Measurements from ENCODE around the gene VPS4A.
"Not testable (repeated sequence)": the region's sequence is repeated elsewhere in the genome, so short reads cannot be mapped to it uniquely, and the experiment has no call there.

Gene VPS4A

DNA sequence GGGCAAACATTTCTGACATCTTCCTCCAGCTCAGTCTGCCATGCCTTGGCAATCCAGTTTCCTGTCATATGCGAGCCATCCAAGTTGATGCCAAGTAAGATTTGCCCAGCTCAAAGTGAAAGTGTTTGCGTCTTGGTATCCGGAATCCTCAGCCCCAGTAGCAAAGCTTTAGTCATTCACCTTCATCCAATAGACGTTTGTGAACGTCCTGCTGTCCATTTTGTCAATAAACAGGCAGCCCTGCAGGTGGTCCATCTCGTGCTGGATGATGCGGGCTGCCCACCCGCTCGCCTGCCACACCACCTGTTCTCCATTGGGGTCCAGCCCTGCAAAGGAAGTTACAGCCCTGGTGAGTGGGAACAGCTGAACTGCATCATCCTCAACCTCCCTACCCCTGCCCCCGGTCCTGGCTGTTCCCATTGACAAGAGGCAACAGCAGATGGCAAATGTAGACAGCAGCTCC lies 17.7 kb downstream of the VPS4A start:
- DNase-seq = no peak

DNA sequence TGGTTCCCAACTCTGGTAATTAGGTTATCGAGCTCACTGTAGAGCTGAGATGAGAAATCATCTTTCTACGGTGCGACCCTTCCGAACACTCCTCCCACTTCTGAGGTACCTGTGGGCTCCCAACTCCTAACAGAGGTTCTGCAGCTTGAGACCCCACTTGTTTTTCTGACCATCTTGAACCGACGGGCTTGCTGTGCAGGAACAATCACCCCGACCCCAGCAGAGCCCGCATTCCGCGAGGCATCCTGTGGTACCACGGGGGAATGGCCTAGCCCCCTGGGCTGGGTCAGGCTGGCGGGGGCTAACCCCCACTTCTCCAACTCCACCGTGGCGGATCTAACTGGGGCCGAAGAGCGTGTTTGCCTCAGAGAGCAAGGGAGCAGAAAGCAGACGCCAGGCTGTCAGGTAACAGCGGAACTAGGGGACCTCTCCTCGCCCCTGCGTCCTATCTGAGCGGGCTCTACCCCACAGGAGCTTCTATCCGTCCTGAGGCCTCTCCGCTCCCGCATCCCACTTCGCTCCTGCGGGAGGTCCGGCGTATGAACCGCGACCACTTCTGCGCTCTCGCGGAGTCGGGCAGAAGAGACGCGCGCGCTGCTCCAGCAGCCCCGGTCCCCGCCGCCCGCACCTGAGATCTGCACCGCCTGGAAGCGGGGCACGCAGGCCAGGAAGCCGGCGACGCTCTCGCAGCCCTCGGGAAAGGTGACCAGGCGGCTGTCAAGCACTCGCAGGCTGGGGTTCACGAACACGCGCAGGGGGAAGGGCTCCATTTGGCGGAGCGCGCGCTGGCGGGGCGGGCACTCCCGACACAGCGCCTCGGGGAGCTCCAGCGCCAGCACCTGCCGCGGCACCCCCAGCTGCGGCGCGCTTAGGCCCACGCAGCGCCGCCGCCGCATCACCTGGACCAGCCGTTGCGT lies 18.5 kb downstream of the VPS4A start:
- DNase-seq = peak in 1 of 2 experiments; percentile 4

GRCh38 chr16:69330286-69331109 lies 19.3 kb downstream of the VPS4A start, which contains the start of gene PDF:
Gene PDF, minus strand, starts transcription at chr16:69330588. Its CDS starts 18 bp downstream, at chr16:69330570.
- DNase-seq = peak; percentile 76 to 84

DNA sequence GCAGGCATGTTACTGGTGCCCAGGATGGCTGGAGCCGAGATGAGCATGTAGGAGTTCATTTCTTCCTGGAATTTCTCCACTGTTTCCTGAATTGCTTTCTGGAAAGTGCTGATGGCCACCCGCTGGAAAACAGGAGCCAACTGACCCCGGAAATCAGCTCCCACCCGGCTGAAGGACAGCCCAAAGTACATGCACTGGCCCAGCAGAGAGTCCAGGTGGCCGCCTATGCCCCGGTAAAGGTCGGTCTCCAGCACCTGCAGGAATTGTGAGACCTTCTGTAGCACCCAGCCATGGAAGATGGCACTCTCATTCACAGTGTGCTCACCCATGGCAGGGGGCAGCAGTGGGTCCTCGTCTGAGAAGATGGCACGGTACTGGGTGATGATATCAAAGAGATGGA lies 23.5 kb downstream of the VPS4A start:
- DNase-seq = no peak

- DNase-seq = no peak
These were observed 27.6 kb downstream of the VPS4A start for GRCh38 chr16:69338557-69339288.

GRCh38 chr16:69339289-69340094 lies 28.3 kb downstream of the VPS4A start, which contains the start of the genes COG8 and NIP7:
Gene COG8, minus strand, starts transcription at chr16:69339564. Its CDS starts 12 bp downstream, at chr16:69339552.
Gene NIP7, plus strand, starts transcription at chr16:69339772. Its CDS starts 58 bp downstream, at chr16:69339830.
- DNase-seq = peak; percentile 88 to 90

DNA sequence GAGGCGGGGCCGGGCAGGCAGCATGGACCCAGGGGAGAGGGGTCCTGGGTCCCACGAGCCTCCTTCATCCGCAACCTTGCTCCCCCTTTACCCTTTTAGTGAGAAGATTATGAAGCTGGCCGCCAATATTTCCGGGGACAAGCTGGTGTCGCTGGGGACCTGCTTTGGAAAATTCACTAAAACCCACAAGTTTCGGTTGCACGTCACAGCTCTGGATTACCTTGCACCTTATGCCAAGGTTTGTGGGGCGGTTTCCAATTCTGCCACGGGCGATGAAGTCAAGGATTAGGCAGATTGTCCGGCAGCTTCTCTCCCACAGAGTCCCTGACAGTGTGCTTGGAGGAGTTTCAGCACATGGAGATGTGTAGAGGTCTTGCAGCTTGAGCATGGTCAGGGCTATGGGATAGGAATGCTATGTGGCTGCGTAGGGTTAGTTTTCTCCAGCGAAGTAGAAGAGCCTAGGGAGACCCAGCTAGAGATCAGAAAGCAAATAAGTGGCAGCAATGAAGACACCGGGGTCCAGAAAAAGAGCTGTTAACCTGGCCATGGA lies 29.0 kb downstream of the VPS4A start:
- DNase-seq = no peak

- DNase-seq = no peak
These were observed 33.0 kb downstream of the VPS4A start for GRCh38 chr16:69344171-69344570.

DNA sequence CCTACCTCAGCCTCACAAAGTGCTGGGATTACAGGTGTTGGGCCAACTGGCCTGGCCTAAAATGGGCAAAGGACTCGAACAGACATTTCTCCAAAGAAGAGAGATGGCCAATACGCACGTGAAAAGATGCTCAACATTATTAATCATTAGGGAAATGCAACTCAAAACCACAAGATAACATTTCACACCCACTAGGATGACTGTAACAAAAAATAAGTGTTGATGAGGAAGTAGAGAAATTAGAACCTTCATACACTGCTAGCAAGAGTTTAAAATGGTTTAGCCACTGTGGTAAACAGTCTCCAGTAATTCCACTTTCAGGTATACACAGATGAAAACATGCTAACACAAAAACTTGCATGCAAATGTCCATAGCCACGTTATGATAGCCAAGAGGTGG lies 34.8 kb downstream of the VPS4A start:
- no peak for DNase-seq

GRCh38 chr16:69346683-69347082 lies 35.5 kb downstream of the VPS4A start:
- no peak for DNase-seq

DNA sequence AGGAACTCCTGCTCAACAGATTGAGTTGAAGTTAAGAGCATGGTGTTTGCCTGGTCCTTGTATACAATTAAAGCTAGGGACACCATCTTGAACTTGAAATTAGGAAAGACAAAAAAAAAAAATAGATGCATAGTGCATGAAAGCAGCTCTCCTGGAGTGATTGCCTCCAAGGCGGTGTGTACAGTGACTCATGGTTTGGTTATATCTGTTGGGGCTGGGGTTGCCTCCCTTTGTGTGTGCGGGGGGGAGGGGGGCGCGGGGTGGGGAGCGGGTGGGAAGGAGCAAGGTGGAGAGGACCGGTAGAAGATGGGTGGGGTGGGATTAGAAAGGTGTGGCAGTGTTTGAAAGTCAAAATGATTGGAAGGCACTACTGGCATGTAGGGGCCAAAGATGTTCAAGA lies 37.1 kb downstream of the VPS4A start:
- no peak for DNase-seq

- DNase-seq = no peak
These were observed 38.4 kb downstream of the VPS4A start for GRCh38 chr16:69349536-69349935.

GRCh38 chr16:69350536-69351133 lies 39.5 kb downstream of the VPS4A start:
- DNase-seq = no peak

GRCh38 chr16:69351309-69352027 lies 40.3 kb downstream of the VPS4A start, which contains the start of gene TMED6:
Gene TMED6, minus strand, starts transcription at chr16:69351786. Its CDS starts 33 bp downstream, at chr16:69351753.
- DNase-seq = no peak

GRCh38 chr16:69360070-69360469 lies 48.9 kb downstream of the VPS4A start:
- not testable (repeated sequence) for DNase-seq

GRCh38 chr16:69363281-69363717 lies 52.1 kb downstream of the VPS4A start:
- no peak for DNase-seq

DNA sequence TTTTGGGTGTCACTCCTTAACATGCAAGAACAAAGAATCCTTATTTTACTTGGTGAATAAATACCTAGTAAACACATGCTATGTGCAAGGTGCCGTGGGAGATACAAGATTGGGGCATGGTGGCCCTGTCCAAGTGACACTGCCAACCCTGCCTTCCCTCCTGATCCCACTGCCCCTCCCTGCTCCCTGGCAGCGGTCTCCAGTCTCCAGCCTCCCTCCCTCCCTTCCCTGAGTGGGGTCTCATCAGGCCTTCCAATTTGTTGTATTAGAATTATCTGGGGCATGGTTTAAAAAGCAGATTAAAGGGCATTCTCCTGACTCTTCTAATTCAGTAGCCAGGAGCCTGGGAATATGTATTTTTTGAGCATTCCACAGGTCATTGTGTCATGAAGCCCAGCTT lies 52.9 kb downstream of the VPS4A start:
- no peak for DNase-seq

DNA sequence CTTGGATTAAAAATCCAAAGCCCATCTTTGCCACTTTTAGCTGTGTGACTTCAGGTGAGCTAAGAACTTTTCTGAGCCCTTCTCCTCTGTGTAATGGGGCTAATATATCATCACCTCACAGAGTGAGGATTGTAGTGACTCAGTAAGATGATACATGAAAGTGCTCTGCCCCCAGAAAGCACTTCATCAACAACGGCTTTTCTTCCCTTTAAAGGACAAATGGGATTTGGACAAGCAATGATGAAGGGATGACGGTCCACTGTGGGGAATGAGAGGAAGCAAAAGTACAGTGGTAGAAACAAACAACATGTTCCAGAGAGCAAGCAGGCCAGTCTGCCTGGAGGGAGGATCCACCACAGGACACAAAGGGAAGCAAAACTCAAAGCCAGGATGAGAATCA lies 54.8 kb downstream of the VPS4A start:
- DNase-seq = no peak

- no peak for DNase-seq
These were observed 55.3 kb downstream of the VPS4A start for GRCh38 chr16:69366431-69366830.

DNA sequence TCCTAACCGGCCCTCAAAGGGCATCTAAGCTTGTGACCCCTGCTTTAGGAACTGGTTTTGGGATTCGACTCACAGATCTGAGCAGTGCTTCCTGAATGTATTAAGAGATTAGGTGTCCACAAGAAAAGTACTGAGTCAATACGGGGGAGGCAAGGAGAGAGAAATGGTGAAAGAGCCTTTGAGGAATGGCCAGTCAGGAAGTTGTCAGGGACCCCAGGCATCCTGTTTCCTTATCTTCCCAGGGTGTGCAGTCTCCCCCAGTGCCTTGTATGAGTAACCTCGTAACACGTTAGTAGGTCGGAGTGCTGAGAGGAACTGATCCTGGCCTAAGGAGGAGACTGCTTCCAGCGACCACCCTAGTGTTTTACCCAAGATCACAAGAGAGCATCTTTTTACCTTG lies 56.8 kb downstream of the VPS4A start:
- no peak for DNase-seq
